Cardiac fibroblast (primary cell): ENCODE measurements around the gene LOXHD1.

Experiments used
- DNase-seq, 2 donors: peaks; one replicate each; pipeline versions ENCODE4 v3.0.0 to v3.0.0-alpha.2; 2010; ENCODE audit warnings: low read depth in 2 of 2
- H3K4me3 ChIP-seq, 2 donors: replicated peaks in 1 of 2; 1 replicate in 1 of 2; 2 replicates in 1 of 2; pipeline ENCODE4 v1.5.1; 2011; ENCODE audit warnings: low read depth in 2 of 2, low read length in 2 of 2, mild to moderate bottlenecking in 2 of 2, moderate library complexity in 1 of 2
- CTCF ChIP-seq: IDR thresholded peaks from one replicate; pipeline ENCODE4 v1.5.1; 2011; ENCODE audit warnings: low read depth, mild to moderate bottlenecking, low read length, inconsistent platforms

Gene LOXHD1

GRCh38 chr18:46567196-46567595, 89.8 kb downstream of the LOXHD1 start:
- no peak overlapping the region for H3K4me3 ChIP-seq
- TF ChIP-seq CTCF, result no peak
- DNase-seq, result no peak

- no peak for TF ChIP-seq CTCF
- DNase-seq, result no peak
- H3K4me3 ChIP-seq, result no peak overlapping the region
Measured at GRCh38 chr18:46566111-46566510, 90.9 kb downstream of the LOXHD1 start.

GRCh38 chr18:46565256-46565655, 91.8 kb downstream of the LOXHD1 start:
- H3K4me3 ChIP-seq, result no peak overlapping the region
- no peak for TF ChIP-seq CTCF
- DNase-seq, result no peak

- H3K4me3 ChIP-seq, result no peak overlapping the region
- no peak for TF ChIP-seq CTCF
- no peak for DNase-seq
Measured at GRCh38 chr18:46563317-46563716, 93.7 kb downstream of the LOXHD1 start.

- TF ChIP-seq CTCF, result no peak
- H3K4me3 ChIP-seq, result no peak overlapping the region
- DNase-seq, result no peak
Measured at GRCh38 chr18:46562674-46563192, 94.3 kb downstream of the LOXHD1 start.

GRCh38 chr18:46560671-46561045, 96.4 kb downstream of the LOXHD1 start:
- no peak overlapping the region for H3K4me3 ChIP-seq
- no peak for DNase-seq
- no peak for TF ChIP-seq CTCF

GRCh38 chr18:46559946-46560670, 96.9 kb downstream of the LOXHD1 start:
- TF ChIP-seq CTCF, result no peak
- no peak for DNase-seq
- H3K4me3 ChIP-seq, result no peak overlapping the region
